Endothelial cell of umbilical vein (primary cell): ENCODE data around the gene DYRK1A. TPM values are rescaled to one million over a fixed set of nuclear protein-coding genes. Genes with fewer than 3 reads are reported as not detected.

Source experiments
- BruUV-seq: library from RNA; stranded (reverse); fragments of 400-500 nt; replicated peaks from 2 replicates; lab custom pipeline; 2021; lab: Mats Ljungman, UMichigan
- CTCF ChIA-PET: fragments of 300-600, 350-600 bp; sonication (Branson Sonifier 250); formaldehyde crosslinking; loops from one replicate; lab custom pipeline; 2021; ENCODE audit warnings: antibody characterized with exemption, inconsistent platforms; lab: Charles Lee
- POLR2A ChIA-PET: fragments of 300-600, 350-600 bp; sonication (Branson Sonifier 250); formaldehyde crosslinking; loops from one replicate; lab custom pipeline; 2021; ENCODE audit warnings: antibody characterized with exemption, inconsistent platforms; lab: Charles Lee
- DNase-seq: peaks from one replicate; pipeline ENCODE4 v3.0.0-alpha.2; 2011; ENCODE audit warnings: low read depth, low spot score
- FAIRE-seq: peaks from 2 replicates; lab custom pipeline; 2011; peaks lifted over from hg19 to GRCh38; lab: Jason Lieb, UNC
- H2AFZ ChIP-seq: 2 replicates; pipeline ENCODE4 v1.6.0; 2012; ENCODE audit warnings: low read depth, low read length, control low read depth, inconsistent platforms
- H3K27ac ChIP-seq: 2 replicates; pipeline ENCODE4 v1.5.1; 2011; ENCODE audit warnings: low read depth, mild to moderate bottlenecking, control low read depth, low read length, moderate library complexity; ENCODE audit not compliant: insufficient read depth
- H3K27me3 ChIP-seq, 2 experiments: 2 replicates each; pipeline versions ENCODE4 v1.6.0 to v1.6.1; 2011; ENCODE audit warnings: low read length in 2 of 2, mixed read lengths in 1 of 2; ENCODE audit not compliant: control insufficient read depth in 2 of 2, insufficient read depth in 2 of 2
- H3K36me3 ChIP-seq, 2 experiments: 2 replicates in 1 of 2; 3 replicates in 1 of 2; pipeline ENCODE4 v1.5.1; 2011; ENCODE audit warnings: low read length in 2 of 2, mild to moderate bottlenecking in 1 of 2, moderate library complexity in 1 of 2; ENCODE audit not compliant: control insufficient read depth in 2 of 2, insufficient read depth in 2 of 2; ENCODE audit errors: extremely low read depth in 1 of 2
- H3K4me1 ChIP-seq: 3 replicates; pipeline ENCODE4 v1.5.1; 2011; ENCODE audit warnings: mild to moderate bottlenecking, low read length; ENCODE audit not compliant: control insufficient read depth, insufficient read depth; ENCODE audit errors: extremely low read depth
- H3K4me2 ChIP-seq: 2 replicates; pipeline ENCODE4 v1.6.1; 2011; ENCODE audit warnings: low read length, control low read depth, mixed read lengths; ENCODE audit not compliant: insufficient read depth
- H3K4me3 ChIP-seq, 3 experiments: fragments of 200-600 bp in 1 of 3; sonication (generic), shearing (Covaris generic) in 1 of 3; replicated peaks in 1 of 3; 2 replicates each; pipeline ENCODE4 v1.5.1; 2011 to 2016; ENCODE audit warnings: control low read depth in 3 of 3, low read length in 3 of 3, mild to moderate bottlenecking in 2 of 3, inconsistent platforms in 1 of 3, low read depth in 1 of 3, moderate library complexity in 1 of 3; ENCODE audit not compliant: insufficient read depth in 1 of 3
- H3K79me2 ChIP-seq: 2 replicates; pipeline ENCODE4 v1.6.0; 2012; ENCODE audit warnings: low read length, inconsistent platforms; ENCODE audit not compliant: control insufficient read depth, insufficient read depth
- H3K9ac ChIP-seq: replicated peaks from 2 replicates; pipeline ENCODE3; 2011; ENCODE audit warnings: low read length, control low read depth; ENCODE audit not compliant: insufficient read depth; ENCODE audit errors: extremely low read depth
- H3K9me1 ChIP-seq: replicated peaks from 3 replicates; pipeline ENCODE4 v1.6.0; 2011; ENCODE audit warnings: mild to moderate bottlenecking, low read length; ENCODE audit not compliant: control insufficient read depth, insufficient read depth; ENCODE audit errors: extremely low read depth
- H3K9me3 ChIP-seq: replicated peaks from 2 replicates; pipeline ENCODE4 v1.5.1; 2012; ENCODE audit warnings: low read length, inconsistent platforms; ENCODE audit not compliant: control insufficient read depth, insufficient read depth
- H4K20me1 ChIP-seq: replicated peaks from 2 replicates; pipeline ENCODE3; 2011; ENCODE audit warnings: mild to moderate bottlenecking, low read length; ENCODE audit not compliant: control insufficient read depth, insufficient read depth; ENCODE audit errors: extremely low read depth
- CTCF ChIP-seq, 2 donors: IDR thresholded peaks; 1 replicate in 1 of 2; 2 replicates in 1 of 2; pipeline ENCODE4 v1.5.1; 2011; ENCODE audit warnings: low read length in 2 of 2, mild to moderate bottlenecking in 2 of 2, moderate library complexity in 2 of 2, control low read depth in 1 of 2, inconsistent platforms in 1 of 2, low read depth in 1 of 2; ENCODE audit not compliant: insufficient read depth in 1 of 2; ENCODE audit errors: extremely low read depth in 1 of 2
- EZH2 ChIP-seq: IDR thresholded peaks from 2 replicates; pipeline ENCODE4 v1.6.1; 2012; ENCODE audit warnings: borderline replicate concordance, low read depth, mild to moderate bottlenecking, moderate library complexity, low read length, inconsistent platforms; ENCODE audit not compliant: severe bottlenecking
- FOS ChIP-seq: IDR thresholded peaks from 2 replicates; pipeline ENCODE4 v1.6.1; 2011; ENCODE audit warnings: mild to moderate bottlenecking, low read length, moderate library complexity, borderline replicate concordance; ENCODE audit not compliant: insufficient read depth
- GATA2 ChIP-seq: IDR thresholded peaks from 2 replicates; pipeline ENCODE4 v1.7.0; 2011; ENCODE audit warnings: low read depth, mild to moderate bottlenecking, moderate library complexity, mixed read lengths, low read length; ENCODE audit not compliant: insufficient read length, insufficient read depth
- JUN ChIP-seq: IDR thresholded peaks from 2 replicates; pipeline ENCODE4 v1.6.1; 2011; ENCODE audit warnings: borderline replicate concordance, low read depth; ENCODE audit not compliant: insufficient read length, insufficient read depth
- MAX ChIP-seq: IDR thresholded peaks from 2 replicates; pipeline ENCODE4 v1.6.1; 2011; ENCODE audit not compliant: insufficient read depth, insufficient read length
- MYC ChIP-seq: IDR thresholded peaks from one replicate; pipeline ENCODE4 v1.6.1; 2011; ENCODE audit warnings: mild to moderate bottlenecking, low read depth, low read length
- POLR2A ChIP-seq: IDR thresholded peaks from 2 replicates; pipeline ENCODE4 v1.6.1; 2012; ENCODE audit warnings: low read depth, mild to moderate bottlenecking, control low read depth, low read length
- POLR2AphosphoS5 ChIP-seq: IDR thresholded peaks from 2 replicates; pipeline ENCODE4 v1.6.1; 2012; ENCODE audit warnings: low read depth, mild to moderate bottlenecking, control low read depth, low read length, moderate library complexity; ENCODE audit not compliant: insufficient read depth
- dilution Hi-C: fragments of 300-500 bp; cut with MboI; formaldehyde crosslinking; loops from one replicate; pipeline ENCODE4 v1.15.0; 2019; ENCODE audit warnings: low sequenced_read_pairs; ENCODE audit not compliant: extremely low pct_ligation_motif_present
- intact Hi-C: fragments of 100-400 bp; cut with micrococcal nuclease; formaldehyde crosslinking; loops from one replicate; pipeline ENCODE4 v1.10.0; 2022
- polyA plus RNA-seq, 4 experiments: library from polyadenylated mRNA; depleted of rRNA in 3 of 4; stranded (reverse) in 3 of 4; unstranded in 1 of 4; fragments of >200 nt; gene quantifications; 2 replicates each; pipeline versions ENCODE4 v1.2.1 to v1.2.3, GENCODE V29; 2011 to 2012; ENCODE audit warnings: missing spikeins in 1 of 4
- total RNA-seq: library from RNA; stranded (reverse); gene quantifications from 2 replicates; pipeline ENCODE4 v1.2.3, GENCODE V29; 2021

DYRK1A gene
- total and polyA plus RNA-seq, 2 donors (not counting 3 experiments of a cell fraction or from before 2014, with no cell fraction given) = 51.8 to 53.7 TPM

GRCh38 chr21:37385179-37385765 lies 18.7 kb downstream of the DYRK1A start:
- H3K27me3 ChIP-seq = no peaks in the 10 kb centered on the region
- ChIA-PET POLR2A (no interaction called here), CTCF (interaction anchor here (1.4 kb wide), 2 partner anchors 10 to 22 kb away, joined by 4 to 6 read pairs; no protein-coding TSS in a partner anchor)
- FAIRE-seq (no peak), DNase-seq (no peak)
- peaks cover 99% of the 10 kb centered on the region for H3K79me2 ChIP-seq
- no peaks in the 10 kb centered on the region for H3K36me3 ChIP-seq
- H2AFZ ChIP-seq = no peak overlapping the region
- dilution Hi-C loops (no loop called here), intact Hi-C loops (no loop called here)
- H3K9ac ChIP-seq = no peak overlapping the region
- H3K4me1 ChIP-seq = no peaks in the 10 kb centered on the region
- BruUV-seq = no TSS peak
- H3K9me3 ChIP-seq = no peaks in the 10 kb centered on the region
- H4K20me1 ChIP-seq = peaks cover 14% of the 10 kb centered on the region
- no peak overlapping the region for H3K4me2 ChIP-seq
- H3K4me3 ChIP-seq = no peak overlapping the region
- H3K9me1 ChIP-seq = no peaks in the 10 kb centered on the region
- no peak for TF ChIP-seq EZH2
- no peak for TF ChIP-seq MAX
- no peak for TF ChIP-seq POLR2A
- TF ChIP-seq GATA2 = no peak
- no peak for TF ChIP-seq POLR2AphosphoS5
- H3K27ac ChIP-seq = no peak overlapping the region

- no peak overlapping the region for H3K9ac ChIP-seq
- FAIRE-seq (no peak), DNase-seq (no peak)
- no peaks in the 10 kb centered on the region for H3K9me3 ChIP-seq
- dilution Hi-C loops (no loop called here), intact Hi-C loops (no loop called here)
- no peaks in the 10 kb centered on the region for H3K9me1 ChIP-seq
- BruUV-seq = no TSS peak
- no peak overlapping the region for H2AFZ ChIP-seq
- H3K4me3 ChIP-seq = no peak overlapping the region
- CTCF ChIA-PET = interaction anchor here (1.4 kb wide), 1 partner anchor 21 kb away, joined by 4 read pairs; no protein-coding TSS in a partner anchor
- no peaks in the 10 kb centered on the region for H3K27me3 ChIP-seq
- TF ChIP-seq EZH2 (no peak), POLR2A (no peak), FOS (no peak), MAX (no peak), JUN (no peak), MYC (no peak), POLR2AphosphoS5 (no peak), CTCF (IDR thresholded peaks at IDR 0.05; ENCODE audit: extremely low read depth in 1 of 2, insufficient read depth in 1 of 2, low read depth in 1 of 2, low read length in 2 of 2) (no peak), GATA2 (no peak)
- no peaks in the 10 kb centered on the region for H3K36me3 ChIP-seq
- peaks cover 19% of the 10 kb centered on the region for H4K20me1 ChIP-seq
- POLR2A ChIA-PET = no interaction called here
- H3K79me2 ChIP-seq = peaks cover 99% of the 10 kb centered on the region
- H3K4me1 ChIP-seq = no peaks in the 10 kb centered on the region
- no peak overlapping the region for H3K27ac ChIP-seq
- H3K4me2 ChIP-seq = no peak overlapping the region
These were observed 19.6 kb downstream of the DYRK1A start for GRCh38 chr21:37386151-37386550.
